Spleen (tissue), 11 donors: ENCODE results near the gene PARD3. TPM values are rescaled to one million over a fixed set of nuclear protein-coding genes. Genes with fewer than 3 reads are reported as not detected.

Experiments used
- DNase-seq: peaks from one replicate; pipeline ENCODE4 v3.0.0-alpha.2; 2020
- H3K27ac ChIP-seq, 8 donors: fragments of 200-600 bp; sonication (generic) in 7 of 8; 1 replicate in 4 of 8; 2 replicates in 4 of 8; pipeline versions ENCODE4 v1.5.0 to v1.8.0; 2016 to 2021; ENCODE audit warnings: inconsistent platforms in 4 of 8, mild to moderate bottlenecking in 4 of 8, moderate library complexity in 1 of 8
- H3K27me3 ChIP-seq, 7 donors: fragments of 200-600 bp; sonication (generic) in 6 of 7; replicated peaks in 1 of 7; 1 replicate in 4 of 7; 2 replicates in 3 of 7; pipeline versions ENCODE4 v1.5.0 to v1.8.0; 2016 to 2021; ENCODE audit warnings: inconsistent platforms in 3 of 7, mild to moderate bottlenecking in 1 of 7
- H3K36me3 ChIP-seq, 6 donors: fragments of 200-600 bp; sonication (generic) in 5 of 6; 1 replicate in 4 of 6; 2 replicates in 2 of 6; pipeline versions ENCODE4 v1.5.0 to v1.8.0; 2016 to 2021; ENCODE audit warnings: inconsistent platforms in 2 of 6
- H3K4me1 ChIP-seq, 6 donors: fragments of 200-600 bp; sonication (generic) in 5 of 6; 1 replicate in 3 of 6; 2 replicates in 3 of 6; pipeline versions ENCODE4 v1.5.0 to v1.8.0; 2016 to 2021; ENCODE audit warnings: inconsistent platforms in 3 of 6
- H3K4me3 ChIP-seq, 8 donors: fragments of 200-600 bp; sonication (generic) in 7 of 8; 1 replicate in 4 of 8; 2 replicates in 4 of 8; pipeline versions ENCODE4 v1.5.0 to v1.8.0; 2016 to 2021; ENCODE audit warnings: inconsistent platforms in 4 of 8, mild to moderate bottlenecking in 4 of 8, moderate library complexity in 2 of 8
- H3K9me3 ChIP-seq, 8 donors: fragments of 200-600 bp; sonication (generic) in 7 of 8; 1 replicate in 4 of 8; 2 replicates in 4 of 8; pipeline versions ENCODE4 v1.5.0 to v1.8.0; 2016 to 2021; ENCODE audit warnings: inconsistent platforms in 4 of 8
- CTCF ChIP-seq, 11 experiments: fragments of 200-600 bp in 7 of 11; fragments of 450-650 bp in 4 of 11; sonication (generic) in 4 of 11; IDR thresholded peaks in 8 of 11; conservative IDR thresholded peaks in 3 of 11; 1 replicate in 7 of 11; 2 replicates in 4 of 11; pipeline versions ENCODE4 v1.4.0 to v1.8.0; 2016 to 2021; ENCODE audit warnings: antibody characterized with exemption in 11 of 11, inconsistent platforms in 4 of 11, mild to moderate bottlenecking in 1 of 11
- POLR2A ChIP-seq, 3 donors: fragments of 450-650 bp; IDR thresholded peaks; one replicate each; pipeline ENCODE4 v1.5.1; 2017; ENCODE audit warnings: antibody characterized with exemption in 3 of 3, mild to moderate bottlenecking in 1 of 3
- POLR2AphosphoS5 ChIP-seq, 3 donors: sonication (generic); formaldehyde crosslinking; IDR thresholded peaks; one replicate each; pipeline ENCODE4 v1.5.1; 2017; ENCODE audit warnings: antibody characterized with exemption in 3 of 3
- WGBS, 5 donors: extraction: QIAGEN DNeasy Blood & Tissue Kit in 3 of 5; methylation state at CpG; one replicate each; pipeline versions ENCODE4 v1.1.5 to v1.1.7; 2013 to 2018; 5-methylcytosine and 5-hydroxymethylcytosine counted together
- intact Hi-C: fragments of 100-400 bp; cut with DNase I; formaldehyde crosslinking; loops from one replicate; pipeline ENCODE4 v1.15.0; 2023; ENCODE audit warnings: low total_unique reads
- polyA plus RNA-seq, 3 donors: library from polyadenylated mRNA; stranded (reverse); fragments of 200-250 nt; gene quantifications; one replicate each; pipeline ENCODE4 v1.2.1, GENCODE V29; 2013
- total RNA-seq, 7 donors: library from RNA; depleted of rRNA in 3 of 7; stranded (reverse); fragments of >200 nt in 3 of 7; fragmentation: NEBNext Ultra II Directional in 4 of 7; extraction: Animal tissue kit (Norgen Biotek cat#: 25700) in 4 of 7; gene quantifications; one replicate each; pipeline versions ENCODE4 v1.1.0 to v1.2.1, GENCODE V29; 2016 to 2021
- donor health status: healthy with polysubstance abuse.
- donor health status: DM: no; HTN: no; CAD: no; lungs with moderate emphysema.
- donor health status: DM: no; HTN: no; CAD: no.
- donor health status: Bipolar disorder and iron deficiency.
- donor health status: healthy.
- donor health status: DM: no; HTN: no; CAD: no.
- donor health status: DM: yes; HTN: yes; CAD: no.

Gene PARD3
- total and polyA plus RNA-seq, 10 donors, result 2.8 to 18.9 (median 10.8) TPM

- DNase-seq, result no peak
- H3K36me3 ChIP-seq, result no peaks in the 10 kb centered on the region
- H3K4me3 ChIP-seq, result no peak overlapping the region
- WGBS, 5 donors, result 64 to 70% (median 69%) methylated on average over 8 of the region's 8 CpGs
- no peak overlapping the region for H3K27ac ChIP-seq
- TF ChIP-seq CTCF (IDR thresholded peaks at IDR 0.05 in 8 of 11, conservative IDR thresholded peaks at IDR 0.05 in 3 of 11) (no peak), POLR2AphosphoS5 (IDR thresholded peaks at IDR 0.05) (no peak), POLR2A (IDR thresholded peaks at IDR 0.05) (no peak)
- H3K4me1 ChIP-seq, result no peaks in the 10 kb centered on the region
- no peaks in the 10 kb centered on the region for H3K27me3 ChIP-seq
- intact Hi-C loops, result no loop called here
- no peaks in the 10 kb centered on the region for H3K9me3 ChIP-seq
Measured at GRCh38 chr10:34650156-34650555, 164.9 kb downstream of the PARD3 start.

DNA sequence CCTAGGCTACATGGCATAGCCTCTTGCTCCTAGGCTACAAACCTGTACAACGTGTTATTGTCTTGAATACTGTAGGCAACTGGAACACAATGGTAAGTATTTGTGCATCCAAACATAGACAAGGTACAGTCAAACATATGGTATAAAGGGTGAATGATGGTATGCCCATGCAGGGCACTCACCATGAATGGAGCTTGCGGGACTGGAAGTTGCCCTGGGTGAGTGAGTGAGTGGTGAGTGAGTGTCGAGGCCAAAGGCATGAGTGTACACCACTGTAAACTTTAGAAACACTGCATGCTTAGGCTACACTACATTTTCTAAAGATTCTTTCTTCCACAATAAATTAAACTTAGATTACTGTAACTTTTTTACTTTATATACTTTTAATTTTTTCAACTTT is 165.7 kb downstream of the PARD3 start:
- intact Hi-C loops, result no loop called here
- H3K4me1 ChIP-seq, result no peaks in the 10 kb centered on the region
- WGBS, 5 donors, result 86 to 99% (median 97%) methylated on average over 3 of the region's 3 CpGs
- DNase-seq, result no peak
- no peak overlapping the region for H3K27ac ChIP-seq
- H3K36me3 ChIP-seq, result no peaks in the 10 kb centered on the region
- H3K27me3 ChIP-seq, result no peaks in the 10 kb centered on the region
- TF ChIP-seq POLR2AphosphoS5 (IDR thresholded peaks at IDR 0.05), result no peak
- TF ChIP-seq CTCF (IDR thresholded peaks at IDR 0.05 in 8 of 11, conservative IDR thresholded peaks at IDR 0.05 in 3 of 11), result no peak
- no peak for TF ChIP-seq POLR2A (IDR thresholded peaks at IDR 0.05)
- H3K4me3 ChIP-seq, result no peak overlapping the region
- no peaks in the 10 kb centered on the region for H3K9me3 ChIP-seq

- TF ChIP-seq CTCF (IDR thresholded peaks at IDR 0.05 in 8 of 11, conservative IDR thresholded peaks at IDR 0.05 in 3 of 11) (no peak), POLR2AphosphoS5 (IDR thresholded peaks at IDR 0.05) (no peak), POLR2A (IDR thresholded peaks at IDR 0.05) (no peak)
- intact Hi-C loops, result no loop called here
- 77 to 95% (median 91%) methylated on average over 5 of the region's 5 CpGs for WGBS, 5 donors
Measured at GRCh38 chr10:34648919-34649318, 166.2 kb downstream of the PARD3 start.

GRCh38 chr10:34647875-34648865 is 166.9 kb downstream of the PARD3 start:
- DNase-seq, result no peak
- Histone ChIP-seq H3K9me3 (no peaks in the 10 kb centered on the region), H3K4me1 (no peaks in the 10 kb centered on the region), H3K36me3 (no peaks in the 10 kb centered on the region), H3K4me3 (no peak overlapping the region), H3K27ac (no peak overlapping the region), H3K27me3 (no peaks in the 10 kb centered on the region)
- TF ChIP-seq CTCF (IDR thresholded peaks at IDR 0.05 in 8 of 11, conservative IDR thresholded peaks at IDR 0.05 in 3 of 11) (no peak), POLR2A (IDR thresholded peaks at IDR 0.05) (no peak), POLR2AphosphoS5 (IDR thresholded peaks at IDR 0.05) (no peak)
- intact Hi-C loops, result no loop called here
- 87 to 92% (median 91%) methylated on average over 12 of the region's 12 CpGs for WGBS, 5 donors

More at GRCh38 chr10:34648919-34649318, 166.2 kb downstream of the PARD3 start:
- no peaks in the 10 kb centered on the region for H3K36me3 ChIP-seq
- H3K4me3 ChIP-seq, result no peak overlapping the region
- DNase-seq, result no peak
- H3K27me3 ChIP-seq, result no peaks in the 10 kb centered on the region
- no peaks in the 10 kb centered on the region for H3K9me3 ChIP-seq
- no peak overlapping the region for H3K27ac ChIP-seq
- no peaks in the 10 kb centered on the region for H3K4me1 ChIP-seq
